Coronary artery (tissue), 2 donors: ENCODE measurements around the gene P3H2.
A peak's percentile ranks its signal among the peaks of the same experiment; 100 is the strongest.

Source experiments
- DNase-seq: peaks from one replicate; pipeline ENCODE4 v3.0.0-alpha.2; 2017; ENCODE audit warnings: low spot score
- H3K27ac ChIP-seq, 2 donors: fragments of 200-600 bp; sonication (generic); one replicate each; pipeline ENCODE4 v1.5.1; 2016 to 2019
- H3K4me3 ChIP-seq: fragments of 200-600 bp; sonication (generic); 2 replicates; pipeline ENCODE4 v1.5.1; 2016; ENCODE audit warnings: mild to moderate bottlenecking, moderate library complexity
- CTCF ChIP-seq: fragments of 200-600 bp; sonication (generic); IDR thresholded peaks from one replicate; pipeline ENCODE4 v1.5.1; 2019; ENCODE audit warnings: antibody characterized with exemption

P3H2 gene

DNA sequence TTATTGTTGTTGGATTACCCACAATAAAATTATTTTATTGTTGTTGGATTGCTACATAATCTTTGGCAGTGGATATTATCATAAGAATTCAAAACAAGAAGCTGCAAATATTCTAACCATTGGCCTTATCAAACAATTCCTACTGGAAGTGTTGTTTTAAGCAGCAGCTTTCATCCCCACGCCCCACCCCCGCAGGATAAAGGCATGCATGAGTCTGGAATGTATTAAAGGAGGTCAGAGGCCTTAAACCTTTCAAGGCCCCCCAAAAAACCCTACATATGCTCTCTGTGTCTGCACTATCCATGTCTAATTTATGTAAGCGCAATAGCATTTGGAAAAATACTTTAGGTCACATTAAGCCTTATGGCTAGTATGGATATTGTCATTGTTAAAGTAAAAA lies 23.1 kb downstream of the P3H2 start:
- TF ChIP-seq CTCF = no peak
- no peak overlapping the region for H3K27ac ChIP-seq
- no peak overlapping the region for H3K4me3 ChIP-seq
- DNase-seq = no peak

- H3K27ac ChIP-seq = peak overlapping the region in 1 of 2 donors; percentile 31
- TF ChIP-seq CTCF = no peak
- H3K4me3 ChIP-seq = no peak overlapping the region
- DNase-seq = no peak
Observed at GRCh38 chr3:190097025-190097424, 23.7 kb downstream of the P3H2 start.

DNA sequence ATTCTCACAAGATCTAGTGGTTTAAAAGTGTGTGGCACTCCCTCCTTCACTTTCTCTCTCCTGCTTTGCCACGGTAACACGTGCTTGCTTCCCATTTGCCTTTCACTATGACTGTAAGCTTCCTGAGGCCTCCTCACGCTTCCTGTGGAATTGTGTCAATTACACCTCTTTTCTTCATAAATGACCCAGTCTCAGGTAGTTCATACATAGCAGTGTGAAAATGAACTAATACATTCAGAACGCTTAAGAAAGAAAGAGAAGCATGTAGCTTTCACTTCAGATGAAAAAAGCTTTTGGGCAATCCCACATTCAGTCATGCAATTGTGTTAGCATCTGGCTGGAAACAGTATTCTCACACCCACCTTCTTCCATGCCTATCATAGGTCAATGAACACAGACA lies 24.4 kb downstream of the P3H2 start:
- no peak for DNase-seq
- TF ChIP-seq CTCF = no peak
- H3K27ac ChIP-seq = no peak overlapping the region
- H3K4me3 ChIP-seq = no peak overlapping the region

DNA sequence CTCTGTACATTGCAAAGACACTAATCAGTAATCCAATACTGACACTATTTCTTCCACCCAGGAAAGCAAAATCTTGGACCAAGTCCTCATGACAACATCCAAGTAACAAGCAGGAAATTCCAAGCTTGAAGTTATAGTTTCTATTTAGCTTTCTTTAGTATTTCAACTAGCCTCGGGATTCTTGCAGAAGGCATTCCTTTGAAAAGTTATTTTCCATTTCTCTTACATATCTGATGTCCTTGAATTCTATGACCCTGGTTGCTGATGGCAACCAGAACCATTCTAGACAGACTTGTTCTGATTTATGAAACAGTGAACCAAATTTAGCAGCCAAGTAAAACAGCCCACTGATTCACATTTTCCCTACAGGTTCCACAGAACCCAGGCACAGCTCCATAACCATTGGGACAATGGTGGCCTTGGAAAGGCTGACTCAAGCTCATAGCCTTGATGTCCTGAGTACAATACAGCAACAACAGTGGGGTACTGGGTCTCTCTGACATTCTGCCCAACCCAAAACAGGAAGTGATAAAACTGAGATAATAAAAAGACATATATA lies 26.5 kb downstream of the P3H2 start:
- no peak for TF ChIP-seq CTCF
- H3K27ac ChIP-seq = peak overlapping the region; percentile 71 to 90
- DNase-seq = peak; percentile 78

DNA sequence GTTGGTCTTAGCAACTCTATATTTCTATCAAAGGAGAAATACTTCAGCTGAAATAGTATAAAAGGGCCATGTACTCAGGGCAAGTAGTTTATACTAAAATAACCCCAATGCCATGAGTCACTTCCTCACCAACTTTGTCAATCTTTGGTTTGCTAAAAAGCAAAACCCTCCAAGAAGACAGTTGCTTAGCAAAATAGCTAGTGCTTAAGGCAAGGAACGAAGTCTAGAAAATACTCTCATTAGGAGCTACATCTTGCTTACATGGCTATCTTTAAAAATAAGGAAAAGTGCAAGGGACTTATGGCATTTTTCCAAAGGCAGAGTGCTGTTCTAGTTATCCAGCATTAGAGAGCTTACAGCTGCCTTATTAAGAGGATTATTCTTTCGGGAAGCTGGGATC lies 28.4 kb downstream of the P3H2 start:
- no peak for DNase-seq
- TF ChIP-seq CTCF = no peak
- H3K4me3 ChIP-seq = peak overlapping the region; percentile 32

More for the DNA sequence above, 26.5 kb downstream of the P3H2 start:
- H3K4me3 ChIP-seq = peak overlapping the region; percentile 7

DNA sequence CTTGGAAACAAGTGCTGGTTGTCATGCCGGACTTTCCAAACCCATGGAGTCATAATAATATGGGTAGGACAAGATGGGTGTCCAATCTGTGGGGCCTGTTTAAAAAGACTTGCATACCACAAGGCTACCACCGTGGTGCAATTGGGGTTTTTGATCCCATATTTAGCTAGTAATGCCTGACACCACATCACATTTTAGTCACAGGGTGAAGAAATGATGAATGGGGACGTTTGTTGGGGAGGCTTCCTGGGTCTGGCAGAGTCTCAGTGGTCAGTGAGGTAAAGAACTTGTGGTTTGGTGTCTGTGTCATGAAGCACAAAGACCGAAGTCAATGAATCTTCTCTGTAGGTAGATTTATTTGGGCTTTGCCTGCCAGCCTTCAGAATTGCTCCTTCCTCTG lies 31.0 kb downstream of the P3H2 start:
- DNase-seq = no peak
- TF ChIP-seq CTCF = no peak
- Histone ChIP-seq H3K4me3 (no peak overlapping the region), H3K27ac (peak overlapping the region in 1 of 2 donors; percentile 48)

More for the DNA sequence above, 28.4 kb downstream of the P3H2 start:
- peak overlapping the region; percentile 29 to 90 for H3K27ac ChIP-seq

GRCh38 chr3:190088890-190089289 lies 31.8 kb downstream of the P3H2 start:
- no peak for TF ChIP-seq CTCF
- Histone ChIP-seq H3K4me3 (no peak overlapping the region), H3K27ac (peak overlapping the region in 1 of 2 donors; percentile 13)
- DNase-seq = no peak
